Brain microvascular endothelial cell (primary cell): ENCODE measurements around the gene MID1IP1.
A peak's percentile ranks its signal among the peaks of the same experiment; 100 is the strongest.

Source experiments
- DNase-seq: peaks from one replicate; pipeline ENCODE4 v3.0.0-alpha.2; 2020
- H3K27ac ChIP-seq: fragments of 250-450 bp; sonication (Bioruptor Pico); 2 replicates; pipeline ENCODE4 v1.5.1; 2020; ENCODE audit warnings: mild to moderate bottlenecking, moderate library complexity
- H3K27me3 ChIP-seq: fragments of 250-450 bp; sonication (Bioruptor Pico); replicated peaks from 2 replicates; pipeline ENCODE4 v1.5.1; 2020; ENCODE audit warnings: mild to moderate bottlenecking
- H3K36me3 ChIP-seq: fragments of 250-450 bp; sonication (Bioruptor Pico); replicated peaks from 2 replicates; pipeline ENCODE4 v1.5.1; 2020; ENCODE audit warnings: mild to moderate bottlenecking
- H3K4me3 ChIP-seq: 2 replicates; pipeline ENCODE4 v1.5.1; 2011; ENCODE audit warnings: low read depth, mild to moderate bottlenecking, control low read depth, low read length, moderate library complexity
- in situ Hi-C: cut with HindIII; loops from 2 replicates; pipeline ENCODE4 v1.10.0; 2017; ENCODE audit warnings: low sequenced_read_pairs, low pct_ligation_motif_present
- TF ChIP-seq, protein P1 (sequence below): IDR thresholded peaks from 2 replicates; pipeline ENCODE4 v1.5.1; 2011; ENCODE audit warnings: low read depth, mild to moderate bottlenecking, moderate library complexity, low read length, control low read depth, inconsistent platforms; ENCODE audit errors: missing control alignments

The MID1IP1 gene, protein sequence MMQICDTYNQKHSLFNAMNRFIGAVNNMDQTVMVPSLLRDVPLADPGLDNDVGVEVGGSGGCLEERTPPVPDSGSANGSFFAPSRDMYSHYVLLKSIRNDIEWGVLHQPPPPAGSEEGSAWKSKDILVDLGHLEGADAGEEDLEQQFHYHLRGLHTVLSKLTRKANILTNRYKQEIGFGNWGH

DNA sequence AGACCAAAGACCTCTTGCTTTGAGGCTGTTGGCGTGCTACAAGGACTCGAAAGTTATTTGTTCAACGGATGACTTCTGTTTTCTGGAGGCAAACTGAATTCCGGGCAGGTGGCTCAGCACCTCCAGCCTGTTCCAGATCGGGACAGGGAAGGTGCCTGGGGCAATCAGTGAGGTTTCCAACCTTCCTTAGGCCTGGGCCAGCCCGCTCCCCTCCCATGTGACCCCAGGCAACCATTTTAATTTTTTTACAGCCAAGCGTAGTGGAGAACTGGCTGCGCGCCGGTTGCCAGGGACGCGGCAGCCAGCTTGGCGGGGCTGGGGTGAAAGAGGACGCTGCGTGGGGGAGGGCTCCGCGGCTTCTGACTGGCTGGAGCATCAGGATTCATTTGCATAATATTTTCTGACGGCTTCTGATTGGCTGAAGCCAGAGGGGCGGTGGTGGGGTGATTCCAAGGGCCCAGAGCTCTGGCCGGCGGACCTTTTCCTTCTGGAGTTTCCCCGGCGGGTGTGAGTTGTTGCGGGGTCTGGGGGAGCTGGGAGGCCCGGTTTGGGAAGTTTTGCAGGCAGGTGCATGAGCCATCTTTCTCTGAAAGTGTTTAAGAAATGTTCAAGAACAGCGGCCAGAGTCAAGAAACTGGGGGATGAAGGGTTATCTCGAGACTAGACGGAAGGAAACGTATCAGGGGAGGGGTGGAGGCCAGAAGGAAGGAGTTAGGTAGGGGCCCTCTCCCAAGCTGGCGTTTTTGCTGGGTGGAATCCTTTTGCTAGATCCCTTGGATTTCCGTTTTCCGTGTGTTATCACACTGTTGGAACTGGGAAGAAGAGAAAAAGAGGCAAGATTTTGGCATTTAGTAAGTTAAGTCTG is at the start of gene MID1IP1:
Gene MID1IP1, plus strand, starts transcription at position 479 of the 865 bp plus-strand sequence. CDS start 3,488 bp downstream, outside the sequence.
- TF ChIP-seq, protein P1, sequence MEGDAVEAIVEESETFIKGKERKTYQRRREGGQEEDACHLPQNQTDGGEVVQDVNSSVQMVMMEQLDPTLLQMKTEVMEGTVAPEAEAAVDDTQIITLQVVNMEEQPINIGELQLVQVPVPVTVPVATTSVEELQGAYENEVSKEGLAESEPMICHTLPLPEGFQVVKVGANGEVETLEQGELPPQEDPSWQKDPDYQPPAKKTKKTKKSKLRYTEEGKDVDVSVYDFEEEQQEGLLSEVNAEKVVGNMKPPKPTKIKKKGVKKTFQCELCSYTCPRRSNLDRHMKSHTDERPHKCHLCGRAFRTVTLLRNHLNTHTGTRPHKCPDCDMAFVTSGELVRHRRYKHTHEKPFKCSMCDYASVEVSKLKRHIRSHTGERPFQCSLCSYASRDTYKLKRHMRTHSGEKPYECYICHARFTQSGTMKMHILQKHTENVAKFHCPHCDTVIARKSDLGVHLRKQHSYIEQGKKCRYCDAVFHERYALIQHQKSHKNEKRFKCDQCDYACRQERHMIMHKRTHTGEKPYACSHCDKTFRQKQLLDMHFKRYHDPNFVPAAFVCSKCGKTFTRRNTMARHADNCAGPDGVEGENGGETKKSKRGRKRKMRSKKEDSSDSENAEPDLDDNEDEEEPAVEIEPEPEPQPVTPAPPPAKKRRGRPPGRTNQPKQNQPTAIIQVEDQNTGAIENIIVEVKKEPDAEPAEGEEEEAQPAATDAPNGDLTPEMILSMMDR: no peak
- DNase-seq: peak; percentile 91
- Histone ChIP-seq H3K4me3 (peak within 1 kb of the TSS; percentile 73), H3K27ac (peak within 1 kb of the TSS; percentile 90), H3K36me3 (no peaks in the 10 kb centered on the region), H3K27me3 (no peaks in the 10 kb centered on the region)
- in situ Hi-C loops: no loop called here

DNA sequence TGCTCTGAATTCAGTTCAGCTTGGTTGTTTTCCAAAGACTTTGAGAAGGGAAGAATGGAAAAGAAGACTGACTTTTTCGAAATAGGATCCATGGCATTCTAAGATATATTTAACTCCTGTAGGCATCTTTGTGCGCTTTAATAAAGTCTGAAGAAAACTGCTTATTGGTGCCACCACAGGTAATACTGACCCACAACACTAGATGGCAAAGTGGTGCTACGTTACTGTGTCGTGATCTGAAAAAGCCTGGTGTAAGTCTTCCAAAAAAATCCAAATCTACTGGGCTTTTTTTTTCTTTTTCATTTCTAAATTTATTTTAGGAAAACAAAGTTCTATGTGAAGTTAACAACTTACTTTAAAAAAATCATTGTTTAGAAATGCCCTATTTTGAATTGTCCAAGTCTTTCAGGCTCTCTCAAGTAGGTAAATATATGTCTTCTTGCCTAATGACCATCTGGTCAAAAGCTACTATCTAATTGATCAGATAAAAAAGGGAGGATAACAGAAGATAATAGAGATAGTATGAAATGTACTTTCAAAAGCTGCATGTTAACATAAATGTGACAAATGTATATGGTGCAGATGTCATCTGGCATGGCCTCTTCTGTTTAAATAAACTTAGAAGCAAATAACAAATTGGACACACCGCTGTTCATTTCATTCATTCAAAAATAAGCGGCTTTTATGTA is 47.0 kb upstream of the MID1IP1 start:
- TF ChIP-seq, protein P1: peak; percentile 57
- Histone ChIP-seq H3K4me3 (no peak overlapping the region), H3K36me3 (no peaks in the 10 kb centered on the region), H3K27me3 (no peaks in the 10 kb centered on the region), H3K27ac (no peak overlapping the region)
- in situ Hi-C loops: no loop called here
- DNase-seq: peak; percentile 41

DNA sequence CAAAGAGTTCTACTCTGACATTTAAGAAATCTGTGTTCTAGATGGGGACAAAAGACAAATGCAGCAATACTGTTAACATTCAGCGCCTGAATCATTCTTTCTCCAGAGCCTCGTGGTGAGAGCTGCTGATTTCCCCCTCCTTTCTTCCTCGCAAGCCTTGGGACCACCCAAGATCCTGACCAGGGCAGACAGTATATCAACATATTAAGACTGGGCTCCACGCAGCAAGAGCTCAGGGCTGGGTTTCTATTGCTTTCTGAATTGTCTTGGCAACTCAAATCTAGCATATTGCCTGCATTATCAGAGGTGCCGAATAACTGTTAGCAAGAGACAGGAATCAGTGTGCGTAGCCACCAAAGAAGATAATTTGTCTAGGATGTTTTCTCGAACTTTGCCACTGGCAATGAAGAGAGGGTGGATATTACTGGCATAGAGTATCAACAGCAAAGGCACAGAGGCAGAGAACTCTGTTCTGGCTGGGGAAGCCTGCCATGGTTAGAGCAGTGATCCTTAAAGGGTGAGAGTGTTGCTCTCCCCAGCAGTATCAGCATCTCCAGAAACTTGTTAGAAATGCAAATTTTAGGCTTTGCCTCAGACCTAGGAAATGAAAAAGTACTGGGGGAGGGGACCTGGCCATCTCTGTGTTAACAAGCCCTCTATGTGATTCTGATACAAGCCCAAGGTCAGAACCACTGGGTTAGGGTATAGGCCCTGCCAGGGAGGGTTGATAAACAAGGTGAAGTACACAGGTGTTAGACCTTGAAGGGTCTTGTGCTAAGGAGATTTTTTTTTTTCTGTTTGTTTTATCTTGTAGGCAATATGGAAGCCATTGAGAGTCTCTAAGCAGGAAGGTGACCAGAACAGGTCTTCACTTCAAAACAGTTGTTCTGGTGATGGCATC is 46.2 kb upstream of the MID1IP1 start:
- TF ChIP-seq, protein P1: no peak
- Histone ChIP-seq H3K27ac (no peak overlapping the region), H3K27me3 (no peaks in the 10 kb centered on the region), H3K4me3 (no peak overlapping the region), H3K36me3 (no peaks in the 10 kb centered on the region)
- DNase-seq: no peak
- in situ Hi-C loops: no loop called here

DNA sequence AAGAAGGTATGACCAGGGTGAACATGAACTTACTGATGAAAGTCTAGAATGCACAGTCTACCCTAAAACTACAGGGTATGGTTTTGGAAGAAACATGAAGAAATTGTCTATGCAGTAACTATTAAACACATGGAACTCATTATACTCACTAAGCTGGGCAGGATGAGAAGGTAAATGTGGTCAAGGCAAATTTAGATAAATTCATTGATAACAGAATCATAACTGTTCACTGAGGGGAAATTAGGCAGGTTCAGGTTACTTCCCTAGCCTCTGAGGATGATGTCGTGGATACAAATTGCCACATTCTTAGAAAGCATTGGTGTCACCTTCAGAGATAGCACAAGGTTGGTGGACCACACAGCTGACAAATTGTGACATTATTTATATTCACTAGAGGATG is 40.4 kb upstream of the MID1IP1 start:
- no peak overlapping the region for H3K27ac ChIP-seq
- TF ChIP-seq, protein P1: no peak
- in situ Hi-C loops: no loop called here

DNA sequence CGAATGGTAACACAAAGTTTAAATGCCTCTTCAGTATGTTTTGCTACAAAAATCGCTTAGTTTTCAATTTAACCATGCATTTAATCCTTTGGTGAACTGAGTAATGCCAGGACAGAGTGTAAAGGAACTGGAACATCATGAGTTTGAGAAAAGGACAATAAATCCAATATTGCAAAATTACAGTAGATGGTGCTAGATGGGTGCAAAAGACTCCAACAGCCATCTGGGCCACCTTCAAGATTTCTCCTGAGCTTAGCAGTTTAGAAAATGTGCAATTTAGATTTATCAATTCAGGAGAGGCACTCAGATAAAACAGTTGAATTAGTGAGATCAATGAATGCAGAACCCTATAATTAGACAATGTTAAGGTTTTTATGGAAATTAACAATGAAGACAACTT is 33.2 kb upstream of the MID1IP1 start:
- H3K27ac ChIP-seq: no peak overlapping the region
- no peaks in the 10 kb centered on the region for H3K36me3 ChIP-seq
- TF ChIP-seq, protein P1: peak; percentile 51
- no peak overlapping the region for H3K4me3 ChIP-seq
- no peak for DNase-seq
- in situ Hi-C loops: no loop called here
- no peaks in the 10 kb centered on the region for H3K27me3 ChIP-seq

More for the DNA sequence above, 40.4 kb upstream of the MID1IP1 start:
- Histone ChIP-seq H3K4me3 (no peak overlapping the region), H3K27me3 (no peaks in the 10 kb centered on the region), H3K36me3 (no peaks in the 10 kb centered on the region)
- DNase-seq: no peak
